Superior temporal gyrus (tissue), 1 donor: ENCODE data around the gene DENND4C.
"Not testable (repeated sequence)": the region's sequence is repeated elsewhere in the genome, so short reads cannot be mapped to it uniquely, and the experiment has no call there.

Source experiments
- DNase-seq: peaks from one replicate; pipeline ENCODE4 v3.0.0-alpha.2; 2016; ENCODE audit errors: extremely low spot score

The DENND4C gene

DNA sequence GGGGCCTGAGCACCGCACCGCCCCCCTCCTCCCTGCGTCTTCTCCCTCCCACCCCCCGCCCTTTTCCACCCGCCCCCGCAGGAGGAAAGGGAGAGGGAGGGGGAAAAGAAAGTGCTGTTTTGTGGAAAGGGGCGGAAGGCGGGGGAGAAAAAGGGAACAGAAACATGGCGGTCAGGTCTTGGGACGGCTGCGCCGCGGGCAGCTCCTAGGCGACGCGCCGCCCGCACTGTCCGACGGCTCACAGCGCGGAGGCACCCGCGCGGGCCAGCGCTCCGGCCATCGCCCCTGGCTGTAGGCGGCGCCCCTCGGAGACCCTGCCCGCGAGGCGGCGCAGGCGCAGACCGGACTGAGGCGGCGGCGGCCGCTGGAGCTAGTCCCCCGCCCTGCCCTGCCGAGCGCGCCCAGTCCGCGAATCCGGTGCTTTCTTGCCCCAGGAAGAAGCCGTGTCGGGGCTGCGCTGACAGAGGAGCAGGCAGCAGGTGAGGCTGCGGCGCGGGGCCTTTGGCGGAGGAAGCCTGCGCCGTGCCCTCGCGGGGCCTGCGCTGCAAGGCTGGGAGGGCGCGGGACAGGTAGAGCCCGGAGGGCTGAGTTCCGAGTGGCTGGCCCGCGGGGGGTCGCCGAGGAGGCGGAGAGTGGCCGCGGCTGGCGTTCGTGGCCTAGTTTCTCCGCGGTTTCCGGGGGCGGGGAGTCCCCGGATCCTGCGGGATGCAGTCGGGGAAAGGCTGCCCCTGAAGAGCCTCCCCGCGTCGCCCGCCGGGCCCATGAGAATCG lies at the start of gene DENND4C:
Gene DENND4C (plus strand): TSS at position 339 of the 771 bp plus-strand sequence. CDS start 45,482 bp downstream, outside the sequence.
- DNase-seq = peak; percentile 75

DNA sequence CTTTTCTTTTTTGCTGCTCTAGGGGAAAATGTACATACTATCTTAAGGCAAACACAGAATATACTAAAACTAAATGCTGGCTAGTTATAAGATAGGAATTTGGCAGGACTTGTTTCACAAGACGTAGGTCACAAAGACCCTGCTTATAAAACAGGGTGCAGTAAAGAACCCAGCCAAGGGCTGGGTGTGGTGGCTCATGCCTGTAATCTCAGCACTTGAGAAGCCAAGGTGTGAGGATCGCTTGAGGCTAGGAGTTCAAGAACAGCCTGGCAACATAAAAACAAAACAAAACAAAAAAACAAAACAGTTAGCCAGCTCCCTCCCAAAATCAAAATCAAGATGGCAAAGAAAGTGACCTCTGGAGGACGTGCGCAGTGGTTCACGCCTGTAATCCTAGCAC lies 49.5 kb upstream of the DENND4C start:
- DNase-seq = no peak

DNA sequence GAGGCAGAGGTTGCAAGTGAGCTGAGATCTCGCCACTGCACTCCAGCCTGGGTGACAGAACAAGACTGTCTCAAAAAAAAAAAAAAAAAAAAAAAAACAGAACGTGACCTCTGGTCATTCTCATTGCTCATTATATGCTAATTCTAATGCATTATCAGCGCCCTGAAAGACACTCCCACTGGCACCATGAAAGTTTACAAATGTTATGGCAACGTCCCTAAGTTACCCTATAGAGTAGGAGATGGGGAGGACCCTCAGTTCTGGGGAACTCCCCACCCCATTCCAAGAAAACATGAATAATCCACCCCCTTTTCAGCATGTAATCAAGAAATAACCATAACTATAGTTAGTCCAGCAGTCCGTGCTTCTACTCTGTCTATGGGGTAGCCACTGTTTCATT lies 48.9 kb upstream of the DENND4C start:
- no peak for DNase-seq

DNA sequence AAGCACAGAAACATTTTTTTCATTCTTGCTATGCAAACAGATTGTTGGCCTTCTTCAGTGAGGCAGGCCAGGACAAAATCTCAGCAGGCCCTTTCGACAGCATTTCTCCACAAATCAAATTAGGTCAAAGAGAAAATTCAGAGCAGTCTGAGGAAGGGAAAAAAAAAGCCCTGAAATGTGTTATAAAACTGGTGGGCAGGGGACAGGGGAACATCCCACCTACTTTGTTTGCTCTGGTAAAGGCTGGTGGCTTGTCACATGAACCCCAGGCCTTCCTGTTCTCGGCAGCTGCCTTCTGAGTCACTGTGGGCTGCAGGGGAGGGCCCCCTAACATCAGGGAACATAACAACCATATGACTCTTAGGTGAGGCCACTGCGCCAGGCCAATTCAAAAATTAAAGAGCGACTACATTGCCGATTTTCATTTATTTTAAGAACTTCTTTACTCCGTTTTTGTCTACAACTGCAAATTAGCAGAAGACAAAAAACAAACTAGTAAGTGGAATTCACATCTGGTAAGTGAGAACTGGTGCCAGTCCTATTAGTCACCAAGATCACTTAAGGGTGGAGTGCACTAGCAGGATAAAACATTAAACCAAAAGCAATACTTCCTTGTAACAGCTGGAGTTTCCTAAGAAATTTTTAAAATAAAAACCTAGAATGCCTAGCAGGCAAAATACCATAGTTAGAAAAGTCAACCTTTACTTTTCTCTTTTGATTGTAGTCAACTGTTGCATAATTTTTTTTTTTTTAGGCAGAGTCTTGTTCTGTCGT lies 46.2 kb upstream of the DENND4C start:
- DNase-seq = no peak

DNA sequence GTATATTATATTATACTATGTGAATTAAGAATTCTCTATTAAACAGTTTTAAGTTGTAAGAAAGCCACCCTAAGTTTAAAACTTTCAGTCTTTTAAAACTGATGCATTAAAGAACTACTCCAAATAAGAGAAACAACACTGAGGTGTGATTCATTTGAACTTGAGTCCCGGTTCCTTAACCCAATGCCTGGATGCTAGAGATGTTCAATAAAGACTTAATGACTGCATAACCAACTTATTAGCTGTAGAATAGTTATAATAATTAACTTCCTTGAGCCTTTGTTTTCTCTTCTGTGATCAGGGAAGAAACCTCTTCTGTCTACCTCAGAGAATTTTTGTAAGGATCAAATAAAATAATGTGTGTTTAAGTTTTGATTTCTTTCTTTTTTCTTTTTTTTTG lies 45.3 kb upstream of the DENND4C start:
- no peak for DNase-seq

DNA sequence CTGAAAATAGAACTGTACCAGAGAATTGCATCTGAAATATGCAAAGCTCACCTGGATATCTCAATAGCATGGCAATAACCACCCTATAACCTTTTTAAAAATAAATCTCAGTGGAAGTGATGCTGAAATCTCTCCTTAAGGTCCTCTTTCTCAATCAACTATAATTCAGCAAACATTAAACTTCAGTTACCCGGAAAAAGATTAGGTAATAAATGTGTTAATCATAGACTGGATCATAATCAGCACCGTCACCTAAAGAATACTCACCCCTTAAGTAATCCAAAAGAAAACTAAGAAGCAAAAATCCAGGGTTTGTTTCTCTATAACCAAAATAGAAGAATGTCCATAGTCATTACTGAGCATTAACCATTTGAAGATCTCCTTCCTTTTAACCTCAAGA lies 44.3 kb upstream of the DENND4C start:
- no peak for DNase-seq

DNA sequence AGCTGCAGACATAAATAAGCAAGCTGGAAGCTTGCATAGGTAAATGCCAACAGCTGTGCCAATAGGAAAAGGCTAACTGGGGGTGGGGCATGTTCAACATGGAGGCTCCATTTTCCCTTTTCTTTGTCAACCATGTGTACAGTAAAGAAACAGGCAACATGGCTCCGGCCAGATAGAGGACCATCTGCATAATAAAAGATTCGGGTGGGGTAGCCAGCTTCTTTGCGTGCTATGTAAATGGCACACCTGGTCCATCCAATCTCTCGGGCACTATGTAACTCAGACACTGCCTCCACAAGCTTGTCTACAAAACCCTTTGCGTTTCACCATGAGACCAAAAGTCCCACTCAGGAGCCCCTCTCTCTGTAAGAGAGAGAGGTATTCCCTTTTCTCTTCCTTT lies 41.7 kb upstream of the DENND4C start:
- DNase-seq = no peak

DNA sequence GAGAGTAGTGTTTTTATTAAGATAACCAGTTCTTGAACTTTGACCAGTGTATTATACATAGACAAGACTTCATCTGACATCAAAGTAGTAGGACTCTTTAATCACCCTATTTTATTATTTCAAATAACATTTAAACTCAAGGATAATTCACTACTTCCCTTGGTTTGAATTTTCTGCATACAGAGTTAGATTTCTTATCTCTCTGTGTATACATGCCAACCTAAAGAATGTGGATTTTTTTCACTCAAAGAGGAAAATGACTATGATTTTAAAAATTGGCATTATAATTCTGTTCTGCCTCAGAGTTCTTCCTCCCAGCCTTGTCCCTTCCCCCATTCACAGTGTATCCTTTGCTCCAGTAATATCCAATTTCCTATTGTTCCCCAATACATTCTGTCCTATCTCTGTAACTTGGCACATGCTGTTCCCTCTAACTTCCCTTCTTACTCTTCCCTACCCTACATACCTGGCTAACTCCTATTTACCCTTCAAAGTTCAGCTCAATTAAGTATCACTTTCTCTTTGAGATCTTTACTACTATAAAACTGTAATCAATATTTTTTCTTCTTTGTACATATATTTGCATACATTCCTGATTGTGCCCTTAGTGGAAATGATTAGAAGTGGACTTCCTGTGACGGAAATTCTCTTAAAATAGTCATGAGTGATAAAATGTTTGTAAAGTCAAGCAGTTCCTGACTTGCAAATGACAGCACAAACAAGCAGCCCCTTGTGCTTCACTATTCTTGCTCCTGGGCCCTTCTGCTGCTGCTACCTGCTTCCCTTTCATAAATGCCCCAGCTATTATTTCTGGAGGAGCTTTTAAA lies 38.1 kb upstream of the DENND4C start:
- DNase-seq = no peak

DNA sequence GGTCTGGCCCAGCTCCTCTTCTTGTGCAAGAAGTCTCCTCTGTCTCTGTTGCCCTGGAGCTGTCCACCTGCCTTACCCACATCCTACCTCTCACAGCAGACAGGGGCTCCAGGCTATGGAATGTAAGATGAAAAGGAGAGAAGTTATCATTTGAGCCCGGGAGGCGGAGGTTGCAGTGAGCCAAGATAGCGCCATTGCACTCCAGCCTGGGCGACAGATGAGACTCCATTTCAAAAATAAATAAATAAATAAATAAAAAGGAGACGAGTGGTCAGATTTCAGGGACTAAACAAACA lies 37.5 kb upstream of the DENND4C start:
- DNase-seq = no peak

DNA sequence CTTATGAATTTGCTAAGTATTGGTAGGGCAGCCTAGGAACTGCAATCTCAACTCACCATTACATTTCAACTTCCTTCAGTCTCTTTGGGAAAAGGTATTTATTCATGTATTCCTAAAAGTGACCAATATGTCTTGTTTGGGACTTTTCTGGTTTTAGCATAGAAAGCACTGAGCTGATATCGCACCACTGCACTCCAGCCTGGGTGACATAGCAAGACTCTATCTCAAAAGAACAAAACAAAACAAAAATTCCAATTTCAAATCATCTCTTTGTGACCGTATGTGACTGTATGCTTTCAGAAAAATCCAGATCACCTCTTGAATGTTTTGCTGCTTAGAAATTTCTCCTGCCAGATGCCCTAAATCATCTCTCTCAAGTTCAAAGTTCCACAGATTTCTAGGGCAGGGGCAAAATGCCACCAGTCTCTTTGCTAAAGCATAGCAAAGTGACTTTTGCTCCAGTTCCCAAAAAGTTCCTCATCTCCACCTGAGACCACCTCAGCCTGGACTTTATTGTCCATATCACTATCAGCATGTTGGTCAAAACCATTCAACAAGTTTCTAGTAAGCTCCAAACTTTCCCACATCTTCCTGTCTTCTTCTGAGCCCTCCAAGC lies 37.0 kb upstream of the DENND4C start:
- not testable (repeated sequence) for DNase-seq

DNA sequence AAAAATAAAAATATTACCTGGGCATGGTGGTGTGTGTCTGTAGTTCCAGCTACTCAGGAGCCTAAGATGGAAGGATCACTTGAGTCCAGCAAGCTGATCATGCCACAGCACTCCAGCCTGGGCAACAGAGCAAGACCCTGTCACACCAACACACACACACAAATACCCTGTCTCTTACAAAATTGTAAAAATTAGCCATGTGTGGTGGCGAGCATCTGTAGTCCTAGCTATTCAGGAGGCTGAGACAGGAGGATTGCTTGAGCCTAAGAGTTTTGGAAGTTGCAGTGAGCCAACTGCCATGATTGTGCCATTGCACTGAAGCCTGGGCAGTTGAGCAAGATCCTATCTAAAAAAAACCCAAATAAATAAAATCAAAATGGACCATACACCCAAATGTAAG lies 32.1 kb upstream of the DENND4C start:
- no peak for DNase-seq

DNA sequence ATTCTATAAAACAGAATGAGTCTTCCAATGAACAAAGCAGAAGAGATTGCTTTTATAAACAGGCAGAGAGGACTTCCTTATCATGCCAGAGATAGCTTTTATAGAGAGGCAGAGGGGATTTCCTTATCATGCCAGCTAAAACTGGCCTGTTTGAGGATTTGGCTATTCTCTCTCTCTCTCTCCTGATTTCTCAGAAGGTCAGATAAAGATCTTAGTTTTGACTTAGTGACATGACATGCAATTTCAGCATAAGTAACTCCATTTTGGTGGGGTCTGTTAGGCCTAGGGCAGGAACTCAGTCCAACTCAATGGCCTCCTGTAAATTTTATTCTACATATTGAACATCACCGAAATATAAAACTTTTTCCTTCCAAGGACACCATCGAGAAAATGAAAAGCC lies 31.5 kb upstream of the DENND4C start:
- DNase-seq = no peak

DNA sequence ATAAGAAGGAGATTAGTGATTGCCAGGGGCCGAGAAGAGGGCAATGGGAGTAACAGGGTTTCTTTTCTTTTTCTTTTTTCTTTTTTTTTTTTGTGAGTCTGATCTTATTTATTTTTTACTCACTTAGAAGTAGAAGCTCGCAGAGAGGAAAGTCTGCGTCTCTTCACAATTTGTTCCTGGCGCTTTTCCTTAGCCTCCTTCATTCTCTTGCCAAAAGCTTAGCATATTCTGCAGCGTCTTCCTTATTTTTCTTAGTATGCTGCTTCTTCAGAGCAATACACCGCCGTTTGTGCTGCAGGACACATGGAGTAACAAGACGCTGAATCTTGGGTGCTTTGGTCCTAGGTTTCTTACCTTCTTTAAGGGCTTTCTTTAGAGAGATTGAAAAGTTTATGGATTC lies 30.3 kb upstream of the DENND4C start:
- DNase-seq = peak; percentile 35

DNA sequence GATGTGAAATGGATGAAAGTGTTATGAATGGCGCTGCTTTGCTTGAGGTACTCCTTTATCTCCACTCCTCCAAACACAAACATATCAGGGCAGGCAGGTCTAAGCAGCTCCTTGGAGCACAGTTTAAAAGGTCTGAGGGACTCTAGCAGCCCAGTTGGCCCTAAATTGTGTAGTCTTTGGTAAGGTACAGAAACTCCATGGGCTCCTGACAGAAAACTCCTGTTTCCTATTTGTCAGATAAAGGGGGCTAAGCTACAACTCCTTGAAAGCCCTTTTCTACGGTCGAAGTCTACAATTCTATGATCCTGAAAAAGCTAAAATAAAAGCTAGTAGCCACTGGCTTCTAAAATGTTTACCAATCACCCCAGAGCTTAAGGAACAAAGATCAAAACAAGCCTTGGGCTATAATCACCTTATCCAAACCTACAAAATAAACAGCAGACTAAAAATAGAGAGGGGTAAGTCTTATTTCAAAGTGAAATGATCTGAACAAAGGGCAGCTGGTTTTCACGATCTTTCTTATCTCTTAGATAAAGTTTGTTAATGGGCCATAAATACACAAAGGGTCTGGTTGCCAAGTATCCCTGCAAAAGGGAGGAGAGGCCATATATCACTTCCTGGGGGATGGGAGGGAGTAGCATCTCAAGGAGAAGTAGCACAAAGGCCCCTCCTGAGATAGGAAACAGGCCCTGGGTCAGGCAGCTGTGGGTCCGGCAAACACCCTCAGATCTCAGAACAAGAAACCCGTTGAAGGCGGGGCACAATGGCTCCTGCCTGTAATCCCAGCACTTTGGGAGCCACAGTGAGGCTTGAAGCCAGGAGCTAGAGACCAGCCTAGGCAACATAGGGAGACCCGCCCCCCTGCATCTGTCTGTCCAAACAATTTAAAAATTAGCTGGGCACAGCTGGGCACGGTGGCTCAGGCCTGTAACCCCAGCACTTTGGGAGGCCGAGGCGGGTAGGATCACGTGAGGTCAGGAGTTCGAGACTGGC lies 28.3 kb upstream of the DENND4C start:
- no peak for DNase-seq

DNA sequence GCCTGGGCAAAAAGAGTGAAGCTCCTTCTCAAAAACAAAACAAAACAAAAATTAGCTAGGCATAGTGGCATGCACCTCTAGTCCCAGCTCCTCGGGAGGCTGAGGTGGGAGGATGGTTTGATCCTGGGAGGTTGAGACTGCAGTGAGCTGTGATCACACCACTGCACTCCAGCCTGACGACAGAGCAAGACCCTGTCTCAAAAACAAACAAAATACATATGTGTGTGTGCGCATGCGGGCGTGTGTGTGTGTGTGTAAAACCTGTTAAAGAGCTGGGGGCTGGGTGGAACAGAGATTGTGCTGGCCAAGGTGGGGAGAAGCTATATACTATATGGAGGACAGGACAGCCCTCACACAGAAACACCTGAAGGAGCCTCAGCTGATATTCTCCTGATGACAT lies 27.4 kb upstream of the DENND4C start:
- no peak for DNase-seq

DNA sequence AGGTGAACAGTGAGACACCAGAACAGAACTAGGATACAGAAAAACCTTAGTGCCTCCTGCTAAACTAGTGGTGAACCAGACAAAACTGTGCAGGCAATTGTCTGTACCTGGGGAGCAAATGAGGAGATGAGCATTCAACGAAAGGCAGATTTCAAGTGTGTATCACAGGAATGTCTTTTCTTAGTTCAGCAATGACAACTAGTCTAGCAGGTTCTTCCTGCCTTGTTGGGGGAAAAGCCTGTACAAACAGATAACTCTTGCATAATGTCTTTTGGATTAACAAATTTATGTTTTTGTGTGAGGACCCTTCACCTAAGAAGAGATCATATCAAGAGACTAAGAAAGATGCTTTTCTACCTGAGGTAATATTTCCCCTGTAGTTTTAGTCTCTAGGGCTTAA lies 21.8 kb upstream of the DENND4C start:
- no peak for DNase-seq

DNA sequence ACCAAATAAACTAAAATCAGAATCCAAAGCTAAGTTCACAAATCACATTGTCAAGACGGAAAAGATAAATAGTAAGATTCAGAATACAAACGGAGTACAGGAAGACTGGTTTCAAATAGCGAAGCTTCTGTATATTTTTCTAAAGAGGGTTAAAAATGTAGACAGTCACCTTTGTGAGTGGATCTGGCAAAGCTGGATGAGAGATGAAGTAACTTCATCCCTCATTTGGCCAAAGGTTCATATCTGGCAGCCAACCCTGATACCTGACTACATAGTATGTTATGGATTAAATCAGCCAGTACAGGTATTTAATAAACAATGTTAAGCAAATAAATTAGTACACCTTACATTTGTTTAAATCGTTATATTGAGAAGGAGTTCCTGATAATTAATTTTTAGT lies 21.3 kb upstream of the DENND4C start:
- no peak for DNase-seq

DNA sequence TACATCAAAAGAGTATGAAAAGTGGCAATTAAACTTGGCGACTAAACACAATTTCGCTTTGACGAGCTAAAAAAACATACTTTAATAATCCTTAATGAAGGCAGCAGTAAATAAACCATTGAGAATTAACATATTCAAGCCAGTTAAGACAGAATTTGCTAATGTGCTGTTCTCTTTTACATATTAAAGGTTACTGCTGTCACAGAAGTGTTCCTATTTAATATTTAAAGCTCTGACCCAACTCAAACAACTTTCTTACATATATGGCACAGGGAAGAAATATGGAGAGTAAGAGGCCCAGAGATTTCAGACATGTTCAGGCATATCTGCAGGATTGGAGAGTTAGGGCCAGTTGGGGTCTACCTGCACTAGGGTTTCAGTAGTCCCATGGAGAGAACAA lies 16.7 kb upstream of the DENND4C start:
- no peak for DNase-seq

DNA sequence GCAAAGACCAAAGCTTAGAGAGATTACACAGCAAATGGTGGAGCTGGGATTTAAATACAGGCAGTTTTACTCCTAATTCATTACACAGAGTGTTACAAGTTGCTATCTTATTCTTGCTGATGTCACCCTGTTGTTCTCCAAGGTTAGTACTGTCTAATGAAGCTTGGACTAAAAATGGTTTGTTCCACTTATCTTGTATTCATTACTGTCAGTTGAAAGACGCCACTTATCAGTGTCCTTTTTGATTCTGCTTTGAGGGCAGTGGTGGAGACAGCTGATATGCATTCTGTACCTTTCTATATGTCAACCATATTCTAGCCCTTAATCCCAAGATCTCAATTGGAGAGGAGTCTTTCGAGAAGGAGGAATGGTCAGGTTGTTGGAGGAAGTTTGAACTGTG lies 14.0 kb upstream of the DENND4C start:
- DNase-seq = no peak

DNA sequence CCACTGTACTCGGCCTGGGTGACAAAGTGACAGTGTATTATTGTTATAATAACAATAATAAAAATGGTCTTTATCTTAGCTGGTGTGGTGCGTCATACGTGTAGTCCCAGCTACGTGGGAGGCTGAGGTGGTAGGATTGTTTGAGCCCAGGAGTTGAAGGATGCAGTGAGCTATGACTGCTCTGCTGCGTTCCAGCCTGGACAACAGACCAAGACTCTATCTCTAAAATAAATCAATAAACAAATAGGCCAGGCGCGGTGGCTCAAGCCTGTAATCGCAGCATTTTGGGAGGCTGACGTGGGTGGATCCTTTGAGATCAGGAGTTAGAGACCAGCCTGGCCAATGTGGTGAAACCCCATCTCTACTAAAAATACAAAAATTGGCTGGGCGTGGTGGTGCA lies 9.2 kb upstream of the DENND4C start:
- no peak for DNase-seq

DNA sequence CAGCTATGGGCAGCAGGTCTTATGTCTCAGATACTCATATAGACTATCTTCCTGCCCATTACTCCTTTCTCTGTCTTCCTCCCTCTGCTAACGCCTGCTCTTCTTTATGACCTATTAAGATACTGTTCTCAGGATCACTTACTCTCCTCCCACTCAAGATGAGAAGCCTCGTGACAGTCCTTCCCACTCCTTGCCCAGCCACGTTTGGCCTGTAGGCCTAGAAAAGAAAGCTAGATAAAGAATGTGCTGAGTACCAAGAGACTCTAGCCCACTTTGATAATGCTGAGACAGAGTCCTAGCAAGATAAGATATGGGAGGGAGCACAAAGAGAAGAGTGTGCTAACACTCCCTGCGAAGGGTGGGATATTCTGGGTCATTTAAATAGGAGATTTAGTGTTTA lies 6.8 kb upstream of the DENND4C start:
- no peak for DNase-seq
